Measurements from ENCODE around the gene DUSP22. TPM values are rescaled to one million over a fixed set of nuclear protein-coding genes. Genes with fewer than 3 reads are reported as not detected.

Gene DUSP22
- total and polyA plus RNA-seq, 2 of the 8 experiments (the other 6 are each of a cell fraction or from before 2014, with no cell fraction given): 15.5 to 32.4 TPM

GRCh38 chr6:313087-313486, 20.8 kb downstream of the DUSP22 start:
- Histone ChIP-seq H3K9ac (replicated peaks in 1 of 4; ENCODE audit: extremely low read depth in 1 of 4, low read depth in 3 of 4, low read length in 3 of 4) (no peak overlapping the region), H3K36me3 (ENCODE audit: control insufficient read depth in 2 of 4, insufficient read depth in 4 of 4, low read length in 3 of 4) (no peaks in the 10 kb centered on the region), H2BK120ac (replicated peaks; ENCODE audit: low read depth, low read length) (no peak overlapping the region), H3K4ac (replicated peaks; ENCODE audit: insufficient read length, low read depth, low read length) (no peak overlapping the region), H3K27ac (ENCODE audit: low read depth, low read length) (no peak overlapping the region), H3K14ac (ENCODE audit: insufficient read length) (no peak overlapping the region), H2BK15ac (ENCODE audit: low read length) (no peak overlapping the region), H3K9me3 (ENCODE audit: insufficient read depth in 2 of 2, low read depth in 1 of 2, low read length in 1 of 2) (peaks cover 31 to 72% of the 10 kb centered on the region in 2 experiments), H2BK5ac (ENCODE audit: low read depth, low read length) (no peak overlapping the region), H2AFZ (ENCODE audit: low read length) (no peak overlapping the region), H3K27me3 (replicated peaks in 1 of 4; ENCODE audit: control insufficient read depth in 3 of 4, extremely low read depth in 1 of 4, insufficient read depth in 3 of 4, low read length in 3 of 4) (no peaks in the 10 kb centered on the region), H3K4me1 (replicated peaks in 1 of 4; ENCODE audit: control insufficient read depth in 3 of 4, insufficient read depth in 4 of 4, low read length in 3 of 4) (peaks cover 0 to 7% (median 3%) of the 10 kb centered on the region in 4 experiments; a peak in 6 of 7 replicates), H4K20me1 (replicated peaks in 1 of 2; ENCODE audit: control insufficient read depth in 1 of 2, insufficient read depth in 2 of 2, low read length in 2 of 2) (no peaks in the 10 kb centered on the region), H3K4me3 (ENCODE audit: extremely low read depth in 1 of 4, insufficient read depth in 2 of 4, low read depth in 3 of 4, low read length in 4 of 4) (no peak overlapping the region), H2AK5ac (ENCODE audit: low read depth, low read length) (no peak overlapping the region), H3K4me2 (ENCODE audit: insufficient read depth in 1 of 2, low read depth in 2 of 2, low read length in 2 of 2) (no peak overlapping the region), H3K79me2 (ENCODE audit: control insufficient read depth in 1 of 2, insufficient read depth in 2 of 2, low read length in 2 of 2) (no peaks in the 10 kb centered on the region), H3K79me1 (ENCODE audit: low read depth, low read length) (no peaks in the 10 kb centered on the region), H3K18ac (ENCODE audit: extremely low read depth, low read length) (no peak overlapping the region), H2BK12ac (ENCODE audit: low read depth, low read length) (no peak overlapping the region), H3K23ac (ENCODE audit: insufficient read length) (no peak overlapping the region), H3K23me2 (ENCODE audit: low read depth, low read length) (no peaks in the 10 kb centered on the region; the same call in 1 of the 2 replicates), H4K91ac (replicated peaks; ENCODE audit: insufficient read length, low read length) (no peak overlapping the region), H4K5ac (ENCODE audit: insufficient read length, low read depth, low read length) (no peak overlapping the region), H4K8ac (ENCODE audit: extremely low read depth, insufficient read depth, low read length) (no peak overlapping the region), H2BK20ac (ENCODE audit: low read length) (no peak overlapping the region), H3K56ac (replicated peaks; ENCODE audit: insufficient read length, low read depth, low read length) (no peak overlapping the region)
- FAIRE-seq: no peak
- WGBS, 2 experiments (ENCODE audit: extremely low coverage in 1 of 2, insufficient coverage in 1 of 2, insufficient read length in 1 of 2, insufficient replicate concordance in 2 of 2, low coverage in 1 of 2, low lambda C conversion rate in 2 of 2, missing lambda C conversion rate in 1 of 2): 78% methylated on average over 2 of the region's 2 CpGs; no CpG with 5 or more reads in 1 of the 2 experiments
- CTCF ChIA-PET (ENCODE audit: partially characterized antibody): interaction anchor here (0.8 to 4.0 kb wide), 8 partner anchors 10 to 125 kb away, joined by 3 to 34 read pairs (median 4); no protein-coding TSS in a partner anchor
- no peak for DNase-seq (ENCODE audit: low read depth in 1 of 2, low spot score in 2 of 2)
- POLR2A ChIA-PET (ENCODE audit: partially characterized antibody): no interaction called here
- TF ChIP-seq ZNF274 (IDR thresholded peaks at IDR 0.05; ENCODE audit: borderline replicate concordance, extremely low read depth, low read length) (no peak), ASH2L (IDR thresholded peaks at IDR 0.05; ENCODE audit: low read length) (no peak), RNF2 (IDR thresholded peaks at IDR 0.05; ENCODE audit: borderline replicate concordance, low read depth, low read length, missing control alignments, poor library complexity, severe bottlenecking) (no peak), BCL11A (IDR thresholded peaks at IDR 0.05; ENCODE audit: low read depth in 2 of 2, low read length in 2 of 2) (no peak), SP4 (IDR thresholded peaks at IDR 0.05; ENCODE audit: low read length) (no peak), CBX5 (IDR thresholded peaks at IDR 0.05; ENCODE audit: low read depth, low read length) (no peak), JUN (IDR thresholded peaks at IDR 0.05; ENCODE audit: low read depth, low read length) (no peak), SAP30 (IDR thresholded peaks at IDR 0.05; ENCODE audit: insufficient read depth, insufficient replicate concordance, low read length) (no peak)
